ENCODE measurements around the gene ITPK1.

ITPK1 gene

GRCh38 chr14:93114068-93114710, 1.5 kb downstream of the ITPK1 start:
- TF ChIP-seq EGR1 (IDR thresholded peaks at IDR 0.05) (no peak), CEBPB (IDR thresholded peaks at IDR 0.05) (no peak), MAX (IDR thresholded peaks at IDR 0.05) (no peak), TCF12 (IDR thresholded peaks at IDR 0.05; ENCODE audit: low read depth) (no peak), USF1 (IDR thresholded peaks at IDR 0.05) (no peak), YY1 (IDR thresholded peaks at IDR 0.05; ENCODE audit: low read depth) (no peak), RAD21 (IDR thresholded peaks at IDR 0.05; ENCODE audit: low read depth) (no peak), ZBTB7A (IDR thresholded peaks at IDR 0.05; ENCODE audit: low read depth) (no peak), NFIC (IDR thresholded peaks at IDR 0.05) (no peak), REST (IDR thresholded peaks at IDR 0.05; ENCODE audit: low read depth) (no peak), CREB1 (IDR thresholded peaks at IDR 0.05; ENCODE audit: low read depth) (no peak), TEAD4 (IDR thresholded peaks at IDR 0.05) (no peak), TAF1 (IDR thresholded peaks at IDR 0.05; ENCODE audit: low read depth) (no peak), FOXM1 (IDR thresholded peaks at IDR 0.05; ENCODE audit: borderline replicate concordance, low read depth) (no peak), EP300 (IDR thresholded peaks at IDR 0.05; ENCODE audit: borderline replicate concordance) (no peak)

GRCh38 chr14:93113678-93114067, 2.1 kb downstream of the ITPK1 start:
- TF ChIP-seq CREB1 (IDR thresholded peaks at IDR 0.05; ENCODE audit: low read depth) = no peak
- no peak for TF ChIP-seq EP300 (IDR thresholded peaks at IDR 0.05; ENCODE audit: borderline replicate concordance)
- no peak for TF ChIP-seq YY1 (IDR thresholded peaks at IDR 0.05; ENCODE audit: low read depth)
- no peak for TF ChIP-seq TCF12 (IDR thresholded peaks at IDR 0.05; ENCODE audit: low read depth)
- no peak for TF ChIP-seq MAX (IDR thresholded peaks at IDR 0.05)
- no peak for TF ChIP-seq CEBPB (IDR thresholded peaks at IDR 0.05)
- TF ChIP-seq REST (IDR thresholded peaks at IDR 0.05; ENCODE audit: low read depth) = no peak
- no peak for TF ChIP-seq NFIC (IDR thresholded peaks at IDR 0.05)
- TF ChIP-seq TAF1 (IDR thresholded peaks at IDR 0.05; ENCODE audit: low read depth) = no peak
- TF ChIP-seq RAD21 (IDR thresholded peaks at IDR 0.05; ENCODE audit: low read depth) = no peak

GRCh38 chr14:93112891-93113677, 2.6 kb downstream of the ITPK1 start:
- no peak for TF ChIP-seq USF1 (IDR thresholded peaks at IDR 0.05)
- TF ChIP-seq RAD21 (IDR thresholded peaks at IDR 0.05; ENCODE audit: low read depth) = peak; percentile 59

- no peak for TF ChIP-seq NFIC (IDR thresholded peaks at IDR 0.05)
- TF ChIP-seq USF1 (IDR thresholded peaks at IDR 0.05) = no peak
- no peak for TF ChIP-seq FOXM1 (IDR thresholded peaks at IDR 0.05; ENCODE audit: borderline replicate concordance, low read depth)
- TF ChIP-seq TAF1 (IDR thresholded peaks at IDR 0.05; ENCODE audit: low read depth) = no peak
- TF ChIP-seq TEAD4 (IDR thresholded peaks at IDR 0.05) = no peak
- TF ChIP-seq REST (IDR thresholded peaks at IDR 0.05; ENCODE audit: low read depth) = no peak
- no peak for TF ChIP-seq ZBTB7A (IDR thresholded peaks at IDR 0.05; ENCODE audit: low read depth)
- no peak for TF ChIP-seq EP300 (IDR thresholded peaks at IDR 0.05; ENCODE audit: borderline replicate concordance)
- TF ChIP-seq CREB1 (IDR thresholded peaks at IDR 0.05; ENCODE audit: low read depth) = no peak
- no peak for TF ChIP-seq MAX (IDR thresholded peaks at IDR 0.05)
These were observed 4.8 kb downstream of the ITPK1 start for GRCh38 chr14:93110856-93111419.

All from Ishikawa (cell line).